Neural progenitor cell (in vitro differentiated cells): ENCODE results near the gene TEK. TPM values are rescaled to one million over a fixed set of nuclear protein-coding genes. Genes with fewer than 3 reads are reported as not detected.

Source experiments
- DNase-seq: peaks from one replicate; pipeline ENCODE4 v3.0.0-alpha.2; 2016; ENCODE audit warnings: low spot score
- H2AFZ ChIP-seq: fragments of 200-600 bp; sonication (generic); replicated peaks from 2 replicates; pipeline ENCODE4 v1.6.1; 2016; ENCODE audit warnings: antibody characterized with exemption
- H3F3A ChIP-seq: fragments of 200-600 bp; sonication (generic); 2 replicates; pipeline ENCODE4 v1.6.1; 2016; ENCODE audit warnings: antibody characterized with exemption, low read depth
- H3K27ac ChIP-seq: fragments of 200-600 bp; sonication (generic); 2 replicates; pipeline ENCODE4 v1.5.1; 2016; ENCODE audit warnings: mild to moderate bottlenecking
- H3K27me3 ChIP-seq: fragments of 200-600 bp; sonication (generic); 2 replicates; pipeline ENCODE4 v1.6.1; 2016; ENCODE audit warnings: mild to moderate bottlenecking, moderate library complexity
- H3K36me3 ChIP-seq: fragments of 200-600 bp; sonication (generic); 2 replicates; pipeline ENCODE4 v1.5.1; 2016
- H3K4me1 ChIP-seq: fragments of 200-600 bp; sonication (generic); 2 replicates; pipeline ENCODE4 v1.6.1; 2016; ENCODE audit warnings: mixed run types
- H3K4me2 ChIP-seq: fragments of 200-600 bp; sonication (generic); 2 replicates; pipeline ENCODE4 v1.6.1; 2016
- H3K4me3 ChIP-seq: fragments of 200-600 bp; sonication (generic); 2 replicates; pipeline ENCODE4 v1.5.1; 2016
- H3K79me2 ChIP-seq: fragments of 200-600 bp; sonication (generic); 2 replicates; pipeline ENCODE4 v1.6.1; 2016; ENCODE audit warnings: low read depth
- H3K9ac ChIP-seq: fragments of 200-600 bp; sonication (generic); 2 replicates; pipeline ENCODE4 v1.6.1; 2016
- H3K9me3 ChIP-seq: fragments of 200-600 bp; sonication (generic); 2 replicates; pipeline ENCODE4 v1.5.1; 2016; ENCODE audit warnings: low read depth
- H4K20me1 ChIP-seq: fragments of 200-600 bp; sonication (generic); 2 replicates; pipeline ENCODE4 v1.6.1; 2016; ENCODE audit warnings: low read depth
- H3K27ac Mint-ChIP-seq: 3 replicates; pipeline ENCODE4 v1.8.0; 2021; ENCODE audit warnings: mixed read lengths
- H3K27me3 Mint-ChIP-seq: 2 replicates; pipeline ENCODE4 v1.8.0; 2022; ENCODE audit warnings: low read depth, mild to moderate bottlenecking, inconsistent platforms, moderate library complexity, mixed read lengths; ENCODE audit not compliant: insufficient read depth
- H3K36me3 Mint-ChIP-seq: 3 replicates; pipeline ENCODE4 v1.8.0; 2021; ENCODE audit warnings: mixed read lengths
- H3K4me1 Mint-ChIP-seq: 3 replicates; pipeline ENCODE4 v1.8.0; 2021; ENCODE audit warnings: mixed read lengths
- H3K4me3 Mint-ChIP-seq: 3 replicates; pipeline ENCODE4 v1.8.0; 2021; ENCODE audit warnings: mild to moderate bottlenecking, moderate library complexity, mixed read lengths
- H3K9me3 Mint-ChIP-seq: 3 replicates; pipeline ENCODE4 v1.8.0; 2020; ENCODE audit warnings: mixed read lengths
- CTCF ChIP-seq: fragments of 200-600 bp; sonication (generic); IDR thresholded peaks from 2 replicates; pipeline ENCODE4 v1.5.1; 2017; ENCODE audit warnings: antibody characterized with exemption, mild to moderate bottlenecking
- EZH2 ChIP-seq: fragments of 200-600 bp; sonication (generic); IDR thresholded peaks from 2 replicates; pipeline ENCODE4 v1.6.1; 2017; ENCODE audit warnings: antibody characterized with exemption, mild to moderate bottlenecking, moderate library complexity
- EZH2phosphoT487 ChIP-seq: fragments of 200-600 bp; sonication (generic); IDR thresholded peaks from 2 replicates; pipeline ENCODE4 v1.6.1; 2017; ENCODE audit warnings: antibody characterized with exemption
- total RNA-seq: library from RNA; depleted of rRNA; stranded (reverse); fragments of >200 nt; gene quantifications from 2 replicates; pipeline ENCODE4 v1.2.3, GENCODE V29; 2015; ENCODE audit warnings: low replicate concordance

The TEK gene
- total RNA-seq, 1 donor from 2014 or later, result 12.3 TPM

GRCh38 chr9:27168496-27168895 lies 59.5 kb downstream of the TEK start:
- no peaks in the 10 kb centered on the region for H3F3A ChIP-seq
- no peak overlapping the region for H2AFZ ChIP-seq
- Mint-ChIP-seq H3K36me3 (no peaks in the 10 kb centered on the region), H3K27ac (no peak overlapping the region), H3K4me3 (no peak overlapping the region), H3K4me1 (peaks cover 11% of the 10 kb centered on the region), H3K9me3 (no peaks in the 10 kb centered on the region), H3K27me3 (peaks cover 4% of the 10 kb centered on the region)
- H4K20me1 ChIP-seq, result no peaks in the 10 kb centered on the region
- no peaks in the 10 kb centered on the region for H3K9me3 ChIP-seq
- H3K27ac ChIP-seq, result no peak overlapping the region
- no peak overlapping the region for H3K4me3 ChIP-seq
- peaks cover 9% of the 10 kb centered on the region for H3K4me1 ChIP-seq
- H3K9ac ChIP-seq, result no peak overlapping the region
- no peak overlapping the region for H3K4me2 ChIP-seq
- H3K27me3 ChIP-seq, result no peaks in the 10 kb centered on the region
- H3K79me2 ChIP-seq, result no peaks in the 10 kb centered on the region
- no peaks in the 10 kb centered on the region for H3K36me3 ChIP-seq
- TF ChIP-seq EZH2 (no peak), EZH2phosphoT487 (no peak), CTCF (no peak)
- DNase-seq, result no peak

- Histone ChIP-seq H2AFZ (no peak overlapping the region), H3K27me3 (no peaks in the 10 kb centered on the region), H3K4me2 (no peak overlapping the region), H3K36me3 (no peaks in the 10 kb centered on the region), H3K9ac (no peak overlapping the region), H3K79me2 (no peaks in the 10 kb centered on the region), H3K4me1 (peaks cover 9% of the 10 kb centered on the region), H3F3A (no peaks in the 10 kb centered on the region), H3K27ac (no peak overlapping the region), H3K9me3 (no peaks in the 10 kb centered on the region), H4K20me1 (no peaks in the 10 kb centered on the region), H3K4me3 (no peak overlapping the region)
- H3K4me3 Mint-ChIP-seq, result no peak overlapping the region
- H3K36me3 Mint-ChIP-seq, result no peaks in the 10 kb centered on the region
- peaks cover 11% of the 10 kb centered on the region for H3K4me1 Mint-ChIP-seq
- H3K27ac Mint-ChIP-seq, result no peak overlapping the region
- no peaks in the 10 kb centered on the region for H3K9me3 Mint-ChIP-seq
- TF ChIP-seq EZH2phosphoT487 (no peak), EZH2 (no peak), CTCF (no peak)
- no peak for DNase-seq
- H3K27me3 Mint-ChIP-seq, result peaks cover 4% of the 10 kb centered on the region
Observed at GRCh38 chr9:27168951-27169350, 59.9 kb downstream of the TEK start.

GRCh38 chr9:27176971-27177370 lies 67.9 kb downstream of the TEK start:
- H3K9ac ChIP-seq, result no peak overlapping the region
- no peak for TF ChIP-seq EZH2phosphoT487
- TF ChIP-seq CTCF, result no peak
- TF ChIP-seq EZH2, result no peak
- no peaks in the 10 kb centered on the region for H3K4me1 Mint-ChIP-seq
- no peaks in the 10 kb centered on the region for H3K36me3 ChIP-seq
- peaks cover 5% of the 10 kb centered on the region for H3K4me1 ChIP-seq
- H3K79me2 ChIP-seq, result no peaks in the 10 kb centered on the region
- DNase-seq, result no peak
- H3K9me3 ChIP-seq, result no peaks in the 10 kb centered on the region
- H3K36me3 Mint-ChIP-seq, result no peaks in the 10 kb centered on the region
- H3K4me3 Mint-ChIP-seq, result no peak overlapping the region
- no peak overlapping the region for H2AFZ ChIP-seq
- no peak overlapping the region for H3K4me2 ChIP-seq
- H3K27ac Mint-ChIP-seq, result no peak overlapping the region
- H3K4me3 ChIP-seq, result no peak overlapping the region
- no peaks in the 10 kb centered on the region for H3K27me3 ChIP-seq
- H3K27me3 Mint-ChIP-seq, result peaks cover 2% of the 10 kb centered on the region
- no peaks in the 10 kb centered on the region for H3F3A ChIP-seq
- no peaks in the 10 kb centered on the region for H4K20me1 ChIP-seq
- H3K9me3 Mint-ChIP-seq, result peaks cover 11% of the 10 kb centered on the region
- H3K27ac ChIP-seq, result no peak overlapping the region
